Fibroblast of gingiva (primary cell): ENCODE measurements around the gene CDH11.
A peak's percentile ranks its signal among the peaks of the same experiment; 100 is the strongest.

Experiments
- DNase-seq: peaks from one replicate; pipeline ENCODE4 v3.0.0-alpha.2; 2011; ENCODE audit warnings: low read depth

The CDH11 gene, protein sequence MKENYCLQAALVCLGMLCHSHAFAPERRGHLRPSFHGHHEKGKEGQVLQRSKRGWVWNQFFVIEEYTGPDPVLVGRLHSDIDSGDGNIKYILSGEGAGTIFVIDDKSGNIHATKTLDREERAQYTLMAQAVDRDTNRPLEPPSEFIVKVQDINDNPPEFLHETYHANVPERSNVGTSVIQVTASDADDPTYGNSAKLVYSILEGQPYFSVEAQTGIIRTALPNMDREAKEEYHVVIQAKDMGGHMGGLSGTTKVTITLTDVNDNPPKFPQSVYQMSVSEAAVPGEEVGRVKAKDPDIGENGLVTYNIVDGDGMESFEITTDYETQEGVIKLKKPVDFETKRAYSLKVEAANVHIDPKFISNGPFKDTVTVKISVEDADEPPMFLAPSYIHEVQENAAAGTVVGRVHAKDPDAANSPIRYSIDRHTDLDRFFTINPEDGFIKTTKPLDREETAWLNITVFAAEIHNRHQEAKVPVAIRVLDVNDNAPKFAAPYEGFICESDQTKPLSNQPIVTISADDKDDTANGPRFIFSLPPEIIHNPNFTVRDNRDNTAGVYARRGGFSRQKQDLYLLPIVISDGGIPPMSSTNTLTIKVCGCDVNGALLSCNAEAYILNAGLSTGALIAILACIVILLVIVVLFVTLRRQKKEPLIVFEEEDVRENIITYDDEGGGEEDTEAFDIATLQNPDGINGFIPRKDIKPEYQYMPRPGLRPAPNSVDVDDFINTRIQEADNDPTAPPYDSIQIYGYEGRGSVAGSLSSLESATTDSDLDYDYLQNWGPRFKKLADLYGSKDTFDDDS

DNA sequence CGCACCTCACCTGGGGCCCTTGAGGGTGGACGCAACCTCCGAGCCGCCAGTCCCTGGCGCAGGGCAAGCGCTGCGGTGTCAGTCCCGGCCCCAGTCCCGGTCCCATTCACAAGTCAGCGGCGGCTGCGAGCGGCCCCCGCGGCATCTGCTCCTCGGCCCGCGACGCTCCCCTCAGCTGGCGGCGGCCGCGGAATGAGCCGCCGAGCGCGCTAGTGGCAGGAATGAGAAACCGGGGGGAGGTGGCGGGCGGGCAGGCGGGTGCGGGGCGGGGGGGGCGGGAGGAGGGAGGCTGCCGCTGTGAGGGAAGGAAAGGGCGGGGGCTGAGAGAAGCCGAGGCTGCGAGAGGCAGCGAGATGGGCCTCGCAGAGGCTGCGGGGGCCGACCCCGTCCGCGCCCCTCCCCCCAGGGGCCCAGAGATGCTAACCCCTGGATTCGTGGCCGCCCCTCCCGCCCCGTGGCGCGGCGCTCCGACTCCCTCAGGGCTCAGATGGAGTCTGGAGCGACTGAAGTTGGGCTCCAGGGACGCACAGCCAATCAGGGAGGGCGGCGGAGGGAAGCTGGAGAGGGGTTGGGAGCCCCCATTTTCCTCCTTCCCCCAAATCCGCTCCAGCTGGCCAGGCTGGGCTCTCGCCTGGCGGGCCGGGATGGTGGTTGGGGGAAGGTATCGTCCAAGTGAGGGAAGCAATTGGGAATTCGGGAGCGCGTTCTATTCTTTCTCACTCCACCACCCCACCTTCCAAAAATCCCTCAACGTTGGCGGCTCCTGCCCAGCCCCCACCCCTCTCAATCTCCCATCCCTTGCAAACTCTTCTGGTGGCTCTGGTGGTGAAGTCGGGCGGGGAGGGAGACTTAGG is at the start of gene CDH11:
Gene CDH11, minus strand, starts transcription at position 194 of the 854 bp plus-strand sequence. CDS start 117,194 bp downstream, outside the sequence.
- peak; percentile 88 for DNase-seq

DNA sequence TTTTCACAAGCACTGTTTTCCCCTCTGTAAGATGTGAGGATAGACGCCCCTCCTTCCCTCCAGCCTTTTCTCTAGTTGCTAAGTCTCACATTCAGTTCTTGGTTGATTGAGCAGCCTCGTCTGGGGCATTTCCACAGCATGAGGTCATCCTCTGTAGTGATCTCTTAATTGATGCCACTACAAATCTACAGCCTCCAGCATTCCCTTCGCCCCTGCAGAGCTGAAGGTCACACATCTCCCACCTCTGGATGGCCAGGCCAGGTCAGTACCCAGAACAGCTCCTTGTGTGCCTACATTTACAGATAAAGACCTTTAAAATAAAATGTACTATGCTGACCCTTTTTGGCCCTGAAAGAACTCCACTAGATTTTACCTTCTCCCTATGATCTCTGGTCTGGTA is 32.5 kb upstream of the CDH11 start:
- no peak for DNase-seq

DNA sequence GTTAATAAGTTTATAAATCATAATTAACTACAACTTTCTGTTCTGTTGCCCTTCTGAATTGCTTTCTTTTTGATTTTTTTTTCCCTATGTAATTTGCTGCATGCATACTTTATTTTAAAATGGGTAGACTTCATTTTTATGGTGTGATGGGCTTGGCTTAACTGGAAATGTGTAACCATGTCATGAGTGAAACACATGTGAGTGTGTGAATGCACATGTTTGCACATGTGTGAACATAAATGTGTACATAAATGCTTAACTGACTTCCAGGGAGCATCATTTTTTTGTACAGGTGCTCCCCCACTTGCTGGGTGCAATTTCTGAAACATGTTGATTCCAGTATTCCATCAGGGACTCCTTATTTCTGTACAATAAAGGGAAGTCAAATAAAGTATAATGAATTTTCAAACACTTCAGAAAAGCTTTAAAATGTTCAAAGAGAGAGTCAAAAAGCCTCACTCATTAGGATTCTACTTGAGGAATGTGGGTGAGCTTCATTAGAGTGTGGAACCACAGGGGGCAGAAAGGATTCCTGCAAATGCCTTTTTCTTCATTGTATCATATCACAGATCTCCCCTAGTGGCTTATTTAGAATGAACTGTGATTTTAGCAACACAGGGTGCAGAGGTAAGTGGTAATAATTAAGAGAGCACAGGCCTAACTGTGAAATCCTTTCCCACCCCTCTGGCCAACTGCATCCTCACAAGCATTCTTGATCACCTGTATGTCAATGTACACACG is 31.7 kb upstream of the CDH11 start:
- DNase-seq = no peak

DNA sequence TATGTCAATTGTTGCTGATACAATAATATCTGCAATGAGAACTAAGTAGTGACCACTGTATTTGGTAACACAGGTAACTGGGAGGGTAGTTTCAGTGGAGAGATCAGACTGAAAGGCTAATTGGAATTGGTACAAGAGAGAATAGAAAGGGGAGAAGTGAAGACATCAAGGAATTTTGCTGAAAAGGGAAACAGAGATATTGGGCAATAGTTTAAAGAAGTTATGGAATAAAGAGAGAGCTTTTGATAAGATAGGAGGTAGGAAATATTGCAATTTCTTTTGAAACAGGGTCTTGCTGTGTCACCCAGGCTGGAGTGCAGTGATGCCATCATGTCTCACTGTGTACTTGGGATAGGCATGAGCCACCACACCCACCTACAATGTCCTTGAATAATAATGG is 26.9 kb upstream of the CDH11 start:
- no peak for DNase-seq

DNA sequence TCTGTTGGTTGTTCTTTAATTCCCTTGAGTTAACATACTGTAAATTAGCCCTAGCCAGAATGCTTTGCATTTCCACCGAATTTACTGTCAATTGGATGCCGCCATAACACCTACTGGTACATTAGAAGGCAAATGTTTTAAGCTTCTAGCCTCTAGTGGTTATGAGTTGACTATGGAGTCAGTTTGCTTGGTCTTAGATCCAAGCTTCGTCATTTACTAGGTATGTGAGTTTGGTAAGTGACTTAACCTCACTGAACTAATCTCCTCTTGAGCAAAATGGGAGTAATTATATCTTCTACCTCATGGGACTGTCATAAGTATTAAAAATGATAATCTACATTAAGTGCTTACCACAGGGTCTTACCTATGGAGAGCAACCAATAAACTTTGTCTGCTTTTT is 20.4 kb upstream of the CDH11 start:
- no peak for DNase-seq

DNA sequence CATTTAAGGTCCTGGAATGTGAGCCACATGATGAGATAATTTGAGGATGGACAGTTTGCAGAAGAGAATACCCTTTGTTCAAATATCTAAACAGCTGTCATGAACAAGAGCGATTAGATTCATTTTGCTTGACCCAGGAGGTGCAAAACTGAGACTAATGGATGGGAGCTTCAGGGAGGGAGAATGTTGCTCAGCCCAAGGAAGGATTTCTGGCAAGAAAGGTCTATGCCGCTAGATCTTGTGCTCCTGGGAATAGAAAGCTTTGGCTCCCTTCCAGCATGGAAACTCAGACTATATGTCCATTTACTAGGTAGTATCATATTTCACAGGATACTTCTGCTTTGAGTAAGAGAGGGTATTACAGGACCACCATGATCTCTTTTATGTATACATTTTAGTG is 14.8 kb upstream of the CDH11 start:
- DNase-seq = no peak

DNA sequence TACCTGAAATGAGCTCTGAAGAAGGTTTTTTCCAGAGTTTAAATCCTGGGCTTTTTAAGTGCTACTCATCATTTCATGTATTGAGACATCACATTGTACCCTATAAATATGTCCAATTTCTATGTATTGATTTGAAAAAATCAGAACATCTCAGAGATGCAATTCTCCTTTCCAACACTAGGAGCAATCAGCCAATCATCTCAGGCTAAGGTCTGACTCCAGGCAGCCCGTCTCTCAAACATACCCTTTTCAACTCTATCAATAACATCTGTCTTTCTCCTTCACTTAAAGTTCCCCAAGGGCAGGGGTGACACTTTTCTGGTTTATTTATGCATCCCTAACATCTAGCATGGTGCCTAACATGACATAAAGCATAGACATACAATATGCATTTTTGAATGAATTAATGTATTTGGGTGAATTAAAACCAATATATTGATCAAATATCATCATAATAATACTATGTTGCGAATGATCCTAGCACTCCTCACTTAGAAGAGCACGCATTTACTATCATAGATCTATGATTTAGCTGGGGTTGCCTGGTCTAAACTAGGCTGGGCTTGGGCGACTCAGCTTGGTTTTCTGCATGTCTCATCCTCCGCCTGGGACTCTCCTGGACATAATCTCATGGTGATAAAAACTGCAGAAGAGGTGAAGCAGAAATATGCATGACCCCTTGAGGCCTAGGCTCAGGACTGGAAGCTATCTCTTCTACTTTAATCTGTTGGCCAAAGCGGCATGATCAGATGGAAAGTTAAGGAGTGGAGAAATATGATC is 5.2 kb upstream of the CDH11 start:
- no peak for DNase-seq

DNA sequence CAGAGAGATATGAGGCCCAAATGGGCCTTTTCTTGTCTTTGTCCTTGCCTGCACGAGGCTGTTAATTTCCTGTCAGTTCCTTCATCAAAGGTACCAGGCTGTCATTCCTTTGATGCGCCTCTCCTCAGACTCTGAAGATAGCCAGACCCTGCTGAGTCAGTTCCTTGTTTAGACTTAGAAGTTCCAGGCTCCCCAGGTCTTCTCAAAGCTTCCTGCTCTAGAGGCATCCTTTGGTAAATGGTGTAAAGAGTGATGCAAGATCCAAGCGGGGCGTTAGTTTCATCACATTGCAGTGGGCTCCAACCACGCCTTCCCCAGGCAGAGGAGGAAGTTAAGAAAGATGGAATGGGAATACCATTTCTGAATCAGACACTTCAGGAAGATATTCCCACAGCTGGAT is 4.0 kb upstream of the CDH11 start:
- DNase-seq = no peak

DNA sequence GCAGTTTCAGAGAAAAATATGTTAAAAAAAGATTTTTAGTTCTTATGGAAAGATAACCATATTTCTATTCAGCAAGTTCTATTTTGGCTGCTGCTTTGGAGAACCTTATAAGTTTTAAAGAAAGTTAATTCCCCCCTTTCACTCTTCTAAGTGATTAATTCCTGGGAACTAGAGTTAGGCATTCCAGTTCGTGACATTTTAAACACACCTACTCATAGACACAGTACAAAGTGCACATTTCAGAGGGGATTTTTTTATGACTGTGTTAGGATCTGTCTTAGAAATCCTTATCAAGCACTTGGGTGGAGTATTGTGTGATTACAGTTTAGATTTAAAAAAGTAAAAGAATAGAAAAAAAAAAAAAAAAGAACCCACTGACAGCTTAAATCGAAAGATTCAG is 3.5 kb upstream of the CDH11 start:
- DNase-seq = no peak

DNA sequence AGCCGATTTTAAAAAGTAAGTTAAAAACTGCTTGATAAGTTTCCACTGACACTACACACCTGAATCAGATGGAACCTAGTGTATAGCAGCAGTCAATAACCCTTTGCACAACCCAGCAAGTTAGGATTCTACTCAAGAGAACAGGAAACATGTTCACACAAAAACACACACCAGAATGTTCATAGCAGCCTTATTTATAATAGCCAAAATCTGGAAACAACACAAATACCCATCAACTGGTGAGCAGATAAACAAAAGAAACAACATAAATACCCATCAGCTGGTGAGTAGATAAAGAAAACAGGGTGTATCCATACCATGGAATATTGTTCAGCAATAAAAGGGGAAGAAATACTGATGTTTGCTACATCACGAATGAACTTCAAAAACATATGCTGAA is 2.7 kb upstream of the CDH11 start:
- no peak for DNase-seq

DNA sequence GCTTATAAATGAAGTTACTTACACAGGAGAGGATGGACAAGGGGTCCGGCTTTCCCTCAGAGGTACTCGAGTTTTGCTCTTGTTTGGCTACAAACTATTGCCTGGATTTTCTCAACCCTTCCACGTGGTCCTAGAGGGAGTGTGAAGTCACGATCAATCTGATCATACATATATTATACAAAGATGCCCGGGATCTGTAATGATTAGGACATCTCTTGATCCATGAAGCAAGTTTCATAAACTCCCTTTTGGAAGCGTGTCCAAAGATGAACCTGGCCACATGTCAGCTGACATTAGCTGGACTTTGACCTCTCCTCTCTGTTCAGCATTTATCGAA is 2.3 kb upstream of the CDH11 start:
- no peak for DNase-seq

DNA sequence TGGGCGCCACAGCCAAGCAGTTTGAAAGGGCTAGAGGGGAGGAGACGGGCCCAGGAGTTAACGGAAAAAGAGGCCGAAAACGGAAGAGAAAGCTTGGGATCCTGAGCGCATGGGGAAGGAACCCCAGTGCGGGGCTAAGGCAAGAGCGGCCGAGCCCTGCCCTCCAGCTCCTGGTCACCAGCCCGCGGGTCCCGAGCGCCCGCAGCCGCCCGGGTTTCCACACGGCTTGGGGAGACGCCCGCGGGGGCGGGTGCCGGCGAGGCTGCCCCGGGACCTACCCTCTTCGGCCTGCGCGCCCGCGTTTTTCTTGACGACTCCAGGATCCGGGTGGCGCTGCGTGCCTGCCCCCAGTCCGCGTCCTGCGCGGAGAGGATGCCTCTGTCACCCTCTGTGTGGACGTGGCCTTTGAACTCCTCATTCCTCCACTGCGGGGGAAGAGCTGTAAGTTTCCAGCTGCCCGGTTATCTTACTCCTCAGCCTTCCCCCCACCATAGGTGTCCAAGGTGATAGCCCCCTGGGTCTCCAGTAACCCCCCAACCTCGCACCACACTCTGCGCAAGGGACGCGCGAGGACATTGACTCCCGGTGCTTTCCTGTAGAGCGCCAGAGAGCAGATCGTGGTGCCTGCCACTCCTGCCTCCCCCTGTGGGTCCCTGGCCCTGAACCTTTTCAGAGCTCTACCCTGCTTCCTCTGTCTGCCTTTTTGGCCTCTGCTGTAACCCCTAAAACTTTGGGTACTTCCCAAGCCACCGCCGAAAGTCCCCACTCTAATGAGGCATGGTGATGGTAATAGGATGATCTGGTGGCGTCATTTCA is 1.7 kb upstream of the CDH11 start:
- peak; percentile 37 for DNase-seq

DNA sequence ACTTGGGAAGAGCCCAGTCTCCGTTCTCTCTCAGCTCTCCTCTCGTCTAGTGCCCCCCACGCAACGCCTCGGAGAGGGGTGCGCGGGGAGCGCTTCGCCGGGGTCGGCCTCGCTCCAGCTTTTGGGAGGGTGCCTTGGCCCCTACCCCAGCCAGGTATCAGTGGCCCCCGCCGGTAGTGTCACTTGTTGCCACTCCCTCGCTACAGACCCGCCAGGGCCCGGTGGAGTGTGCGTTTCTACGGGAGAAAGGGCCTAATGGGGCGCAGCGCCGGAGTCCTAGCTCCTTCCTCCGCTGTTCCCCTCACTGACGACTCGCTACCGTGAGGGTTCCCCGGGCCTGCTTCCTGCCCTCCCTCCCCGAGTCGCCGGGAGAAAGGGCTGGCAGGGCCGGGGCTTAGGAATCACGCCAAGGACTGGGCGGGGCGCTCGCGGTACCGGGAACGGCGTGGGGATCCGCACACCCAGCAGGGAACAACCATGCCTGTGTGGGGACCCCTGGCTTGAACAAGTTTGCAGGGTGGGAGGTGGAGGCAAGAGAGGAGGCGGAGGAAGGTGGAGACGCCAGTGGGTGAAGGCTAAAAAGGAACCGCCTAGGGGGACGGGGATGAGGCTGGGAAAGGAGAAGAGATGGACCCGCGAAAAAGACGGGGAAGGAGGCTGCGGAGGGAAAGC is 997 bp upstream of the CDH11 start:
- peak; percentile 75 for DNase-seq

DNA sequence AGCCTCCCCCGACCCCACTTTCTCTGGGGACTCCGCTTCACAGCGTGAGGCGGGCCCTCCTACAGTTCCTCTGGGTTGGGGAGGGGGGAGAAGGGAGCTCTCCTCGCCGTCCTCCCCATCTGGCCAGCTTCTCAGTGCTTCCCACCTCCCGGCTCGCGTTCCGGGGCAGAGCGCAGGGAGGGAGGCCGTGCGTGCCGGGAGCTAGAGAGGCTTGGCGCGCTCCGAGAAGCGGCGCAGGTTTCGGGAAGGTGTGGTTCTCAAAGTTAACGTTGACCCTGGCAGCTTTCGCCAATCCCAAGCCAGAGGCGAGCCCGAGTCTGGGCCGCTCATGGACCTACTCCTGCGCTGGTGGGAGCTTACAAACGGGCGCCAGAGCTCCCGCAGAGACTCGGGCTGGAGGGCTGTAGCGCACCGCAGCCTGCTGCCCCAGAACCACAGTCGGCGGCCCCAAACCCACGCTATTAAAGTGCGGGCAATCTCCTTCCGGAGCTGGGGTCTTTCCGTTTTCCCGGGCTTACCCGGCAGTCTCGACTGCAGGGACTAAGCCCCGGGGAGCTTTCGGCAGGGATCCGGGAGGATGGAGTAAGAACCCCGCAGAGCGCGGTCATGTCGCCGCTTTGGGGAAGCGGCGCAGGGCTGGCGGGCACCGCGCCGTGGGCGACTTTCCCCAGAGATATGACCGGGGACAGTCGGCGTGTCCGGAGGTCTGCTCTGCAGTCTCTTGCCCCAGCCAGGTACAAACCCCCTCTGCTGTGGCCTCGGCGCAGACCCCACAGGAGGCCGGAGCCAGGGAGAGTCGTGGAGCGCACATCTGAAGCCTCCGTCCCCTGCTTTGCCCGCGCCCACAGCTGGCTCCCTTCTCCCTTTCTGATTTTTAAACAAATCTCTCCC is 787 bp downstream of the CDH11 start:
- peak; percentile 32 for DNase-seq

DNA sequence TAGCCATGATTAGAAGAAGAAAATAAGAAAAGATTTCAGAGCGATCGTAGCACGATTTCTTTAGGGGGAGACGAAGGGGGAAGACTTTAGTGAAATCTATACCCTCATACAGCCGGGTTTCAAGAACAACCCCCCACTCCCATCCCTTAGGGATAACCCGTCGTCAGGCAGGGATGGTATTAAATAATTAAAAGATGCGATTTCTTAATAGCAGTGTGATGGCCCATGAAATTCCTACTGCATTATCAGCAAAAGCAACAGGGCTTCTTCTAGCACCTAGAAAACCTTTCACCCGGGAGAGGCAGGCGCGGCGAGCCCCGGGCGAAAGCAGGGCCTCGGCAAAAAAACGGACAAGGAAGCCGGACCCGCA is 1.4 kb downstream of the CDH11 start:
- no peak for DNase-seq

DNA sequence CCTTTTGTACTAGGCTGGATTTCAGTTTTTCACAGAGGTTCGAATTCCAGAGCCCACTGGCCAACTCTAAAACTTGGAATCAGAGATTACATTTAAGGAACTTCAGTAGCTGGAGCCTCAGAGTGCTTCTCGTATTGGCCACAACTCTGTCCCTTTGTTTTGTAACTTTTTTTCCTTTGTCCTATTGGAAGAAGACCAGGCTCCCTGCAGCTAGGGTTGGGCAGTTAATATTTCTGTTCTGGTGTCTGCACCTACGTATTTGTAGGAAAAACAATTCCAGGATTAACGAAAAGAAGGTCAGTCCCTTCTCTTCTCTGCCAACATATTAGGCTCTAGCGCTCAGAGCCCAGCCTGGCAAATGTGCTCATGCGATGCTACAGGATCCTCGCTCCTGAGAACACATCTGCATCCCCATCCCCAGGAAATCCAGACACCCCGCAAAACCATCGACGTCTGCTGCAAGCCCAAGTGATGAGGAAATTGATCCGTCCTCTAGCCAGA is 1.9 kb downstream of the CDH11 start:
- DNase-seq = peak; percentile 75

DNA sequence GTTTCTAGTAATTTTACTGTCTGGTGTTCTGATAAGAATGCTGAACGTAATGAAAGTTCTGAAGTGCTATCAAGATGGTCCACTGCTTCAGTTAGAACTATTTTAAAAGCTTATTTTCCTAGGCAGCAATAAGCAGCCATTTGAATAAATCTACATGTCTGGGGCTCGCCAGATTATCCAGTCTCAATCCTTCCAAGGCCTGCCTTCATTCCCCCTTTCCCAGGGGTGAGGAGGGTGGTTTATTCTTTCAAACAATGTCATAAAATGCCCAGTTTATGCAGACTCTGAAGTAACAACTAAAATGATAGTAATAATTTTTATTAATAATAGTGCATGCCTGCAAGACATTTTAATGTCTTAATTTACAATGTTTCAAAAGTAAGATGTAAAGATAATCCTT is 2.4 kb downstream of the CDH11 start:
- no peak for DNase-seq

DNA sequence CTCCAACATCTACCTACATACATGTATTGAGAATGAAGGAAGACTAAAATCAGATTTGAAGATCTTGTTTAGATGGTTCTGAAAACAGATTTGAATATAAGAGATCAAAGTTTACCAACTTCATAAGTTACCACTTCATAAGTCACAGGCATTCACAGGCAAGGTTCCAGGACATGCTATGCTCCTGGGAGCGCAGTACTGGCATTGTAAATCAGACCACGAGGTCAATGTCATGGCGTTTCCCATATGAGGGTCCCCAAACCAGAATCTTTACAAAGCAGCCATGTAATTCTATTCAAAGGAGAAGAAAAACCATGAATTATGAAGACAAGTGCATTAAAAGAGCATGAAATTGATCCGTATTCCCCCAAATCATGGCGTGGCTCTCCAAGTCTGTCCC is 3.0 kb downstream of the CDH11 start:
- no peak for DNase-seq
